IMR-90 (cell line): ENCODE measurements around the gene CYTH2.

Source experiments
- CTCF ChIP-seq: conservative IDR thresholded peaks from 2 replicates; pipeline ENCODE4 v1.5.1; 2012; ENCODE audit warnings: mild to moderate bottlenecking, low read depth, low read length, improper control_type of control experiment
- ELK1 ChIP-seq: fragments of 150-350 bp; IDR thresholded peaks from 2 replicates; pipeline ENCODE4 v1.6.1; 2016; ENCODE audit warnings: low read depth, mild to moderate bottlenecking, low read length, moderate library complexity, borderline replicate concordance
- RAD21 ChIP-seq: IDR thresholded peaks from 2 replicates; pipeline ENCODE4 v1.6.1; 2012; ENCODE audit warnings: low read length, improper control_type of control experiment

GRCh38 chr19:48506138-48506733, 37.1 kb downstream of the CYTH2 start:
- TF ChIP-seq CTCF (peak; percentile 73), ELK1 (no peak), RAD21 (peak; percentile 83)
